Measurements from ENCODE around the gene ZNF511.

ZNF511 gene

GRCh38 chr10:133357285-133358161, 48.8 kb downstream of the ZNF511 start, which contains the start of gene FUOM:
TSS of gene FUOM (minus strand) at chr10:133358019. CDS start at chr10:133358007, 12 bp downstream.
- no peak for DNase-seq

GRCh38 chr10:133358162-133358924, 49.6 kb downstream of the ZNF511 start:
- no peak for DNase-seq

DNA sequence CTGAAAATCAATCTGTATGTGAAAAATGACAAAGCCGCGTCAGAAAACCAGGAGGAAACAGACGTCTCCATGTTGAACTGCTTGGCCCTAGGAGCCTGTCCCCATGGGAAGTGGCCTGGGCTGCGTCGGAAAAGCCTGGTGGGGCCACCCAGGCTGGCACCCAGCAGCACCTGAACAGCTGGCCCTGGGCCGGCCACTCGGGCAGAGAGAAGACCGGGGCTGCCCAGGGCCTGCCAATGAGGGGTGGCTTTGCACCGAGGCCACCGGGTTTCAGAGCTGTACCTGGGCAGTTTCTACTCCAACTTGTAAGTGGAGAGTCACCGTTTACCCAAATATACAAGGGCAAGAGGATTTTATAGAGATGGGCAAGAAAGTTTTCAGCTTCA, 50.2 kb downstream of the ZNF511 start:
- no peak for DNase-seq

- peak; percentile 19 for DNase-seq
Measured at GRCh38 chr10:133359554-133359971, 50.8 kb downstream of the ZNF511 start.

GRCh38 chr10:133359972-133360610, 51.4 kb downstream of the ZNF511 start:
- DNase-seq, result no peak

DNA sequence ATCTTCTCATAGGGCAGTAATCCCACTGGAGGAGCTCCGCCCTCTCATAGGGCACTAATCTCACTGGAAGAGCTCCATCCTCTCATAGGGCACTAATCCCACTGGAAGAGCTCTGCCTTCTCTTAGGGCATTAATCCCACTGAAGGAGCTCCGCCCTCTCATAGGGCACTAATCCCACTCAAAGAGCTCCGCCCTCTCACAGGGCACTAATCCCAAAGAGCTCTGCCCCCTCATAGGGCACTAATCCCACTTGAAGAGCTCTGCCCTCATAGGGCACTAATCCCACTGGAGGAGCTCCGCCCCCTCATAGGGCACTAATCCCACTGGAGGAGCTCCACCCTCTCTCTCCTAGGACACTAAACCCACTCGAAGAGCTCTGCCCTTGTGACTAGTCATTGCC, 52.5 kb downstream of the ZNF511 start:
- DNase-seq, result no peak

DNA sequence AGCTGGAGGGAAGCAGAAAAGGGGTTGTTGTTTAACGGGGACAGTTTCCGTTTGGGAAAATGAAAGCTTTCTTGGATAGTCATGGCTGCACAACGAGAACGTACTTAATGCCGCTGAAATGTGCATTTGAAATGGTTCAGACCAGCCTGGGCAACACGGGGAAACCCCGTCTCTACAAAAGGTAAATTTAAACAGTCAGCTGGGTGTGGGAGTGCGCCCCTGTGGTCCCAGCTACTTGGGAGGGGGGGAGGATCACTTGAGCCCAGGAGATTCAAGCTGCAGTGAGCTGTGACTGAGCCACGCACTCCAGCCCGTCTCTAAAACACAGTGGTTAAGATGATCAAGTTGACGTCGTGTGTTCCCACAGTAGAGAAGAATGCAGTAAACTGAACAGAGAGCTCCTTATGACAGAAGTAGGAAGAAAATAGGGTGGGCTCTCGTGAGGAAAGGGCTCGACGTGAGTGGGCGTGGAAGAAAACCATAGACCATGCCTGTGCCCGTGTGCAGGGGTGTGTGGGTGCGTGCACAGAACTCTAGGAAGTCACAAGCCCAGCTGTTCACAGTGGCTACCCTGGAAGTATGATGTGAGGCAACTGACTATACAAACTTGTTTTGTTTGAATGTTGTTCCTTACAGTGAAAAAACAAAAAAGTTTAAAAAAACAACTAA, 53.2 kb downstream of the ZNF511 start:
- DNase-seq, result no peak

Measured in DMS79 (cell line).